ENCODE results near the gene PCSK7.

GRCh38 chr11:117187007-117187406 lies 44.9 kb downstream of the PCSK7 start:
- TF ChIP-seq CTCF (IDR thresholded peaks at IDR 0.05; ENCODE audit: borderline replicate concordance, extremely low read depth, low read length, poor library complexity, severe bottlenecking) (no peak), EZH2 (IDR thresholded peaks at IDR 0.05; ENCODE audit: borderline replicate concordance, low read depth, low read length, severe bottlenecking) (no peak)

Measured in DND-41 (cell line).